GM04503 (cell line): ENCODE data around the gene TFF3.

Source experiments
- DNase-seq: peaks from one replicate; pipeline ENCODE4 v3.0.0-alpha.2; 2012; ENCODE audit warnings: low read depth

Gene TFF3

GRCh38 chr21:42320791-42321190 is 5.6 kb upstream of the TFF3 start:
- no peak for DNase-seq

- DNase-seq, result no peak
Measured at GRCh38 chr21:42319851-42320572, 4.8 kb upstream of the TFF3 start.

- no peak for DNase-seq
Measured at GRCh38 chr21:42319376-42319775, 4.2 kb upstream of the TFF3 start.

GRCh38 chr21:42317826-42318746 is 2.9 kb upstream of the TFF3 start:
- no peak for DNase-seq

GRCh38 chr21:42317341-42317741 is 2.1 kb upstream of the TFF3 start:
- no peak for DNase-seq

- DNase-seq, result no peak
Measured at GRCh38 chr21:42316891-42317290, 1.7 kb upstream of the TFF3 start.

GRCh38 chr21:42314616-42315295 is 453 bp downstream of the TFF3 start:
- DNase-seq, result no peak

GRCh38 chr21:42313501-42313969 is 1.7 kb downstream of the TFF3 start:
- no peak for DNase-seq

- no peak for DNase-seq
Measured at GRCh38 chr21:42312626-42313104, 2.5 kb downstream of the TFF3 start.

- DNase-seq, result no peak
Measured at GRCh38 chr21:42311816-42312625, 3.2 kb downstream of the TFF3 start.

- DNase-seq, result no peak
Measured at GRCh38 chr21:42311160-42311559, 4.0 kb downstream of the TFF3 start.

- DNase-seq, result no peak
Measured at GRCh38 chr21:42310411-42311001, 4.7 kb downstream of the TFF3 start.

- DNase-seq, result no peak
Measured at GRCh38 chr21:42309753-42310213, 5.4 kb downstream of the TFF3 start.

- no peak for DNase-seq
Measured at GRCh38 chr21:42308914-42309752, 6.1 kb downstream of the TFF3 start.

GRCh38 chr21:42308161-42308913 is 6.9 kb downstream of the TFF3 start:
- no peak for DNase-seq

- DNase-seq, result no peak
Measured at GRCh38 chr21:42307106-42307505, 8.1 kb downstream of the TFF3 start.

- no peak for DNase-seq
Measured at GRCh38 chr21:42306366-42307035, 8.7 kb downstream of the TFF3 start.

GRCh38 chr21:42305707-42306147 is 9.5 kb downstream of the TFF3 start:
- no peak for DNase-seq
